Activated CD8-positive, alpha-beta T cell treated with anti-CD3 and anti-CD28 coated beads for 36 hours (primary cell): Measurements from ENCODE around the gene LGALSL. TPM values are rescaled to one million over a fixed set of nuclear protein-coding genes. Genes with fewer than 3 reads are reported as not detected.

Experiments
- ATAC-seq: fragments of 200-7000 bp; cut with Tn5 transposase; one replicate; pipeline ENCODE4 v1.10.0; 2021; ENCODE audit warnings: mild to moderate bottlenecking, moderate library complexity
- CTCF ChIA-PET: fragments of 350-600 bp; sonication (Branson Sonifier 250); formaldehyde crosslinking; loops from one replicate; lab custom pipeline; 2021; ENCODE audit warnings: antibody characterized with exemption; lab: Charles Lee
- POLR2A ChIA-PET: fragments of 350-600 bp; sonication (Branson Sonifier 250); formaldehyde crosslinking; loops from one replicate; lab custom pipeline; 2021; ENCODE audit warnings: antibody characterized with exemption; lab: Charles Lee
- DNase-seq: peaks from one replicate; pipeline ENCODE4 v3.0.0-alpha.2; 2020
- H3K27ac Mint-ChIP-seq: one replicate; pipeline ENCODE4 v1.8.0; 2021; ENCODE audit warnings: mild to moderate bottlenecking, mixed read lengths
- H3K27me3 Mint-ChIP-seq: one replicate; pipeline ENCODE4 v1.8.0; 2021; ENCODE audit warnings: mixed read lengths
- H3K36me3 Mint-ChIP-seq: one replicate; pipeline ENCODE4 v1.8.0; 2021; ENCODE audit warnings: low read depth, mixed read lengths
- H3K4me1 Mint-ChIP-seq: one replicate; pipeline ENCODE4 v1.8.0; 2021; ENCODE audit warnings: low read depth, mixed read lengths
- H3K4me3 Mint-ChIP-seq: one replicate; pipeline ENCODE4 v1.8.0; 2021; ENCODE audit warnings: mild to moderate bottlenecking, moderate library complexity, mixed read lengths
- H3K9me3 Mint-ChIP-seq: one replicate; pipeline ENCODE4 v1.8.0; 2021; ENCODE audit warnings: mixed read lengths
- CTCF ChIP-seq: fragments of 200-600 bp; IDR thresholded peaks from one replicate; pipeline ENCODE4 v1.8.0; 2022; ENCODE audit warnings: antibody characterized with exemption, mild to moderate bottlenecking
- intact Hi-C: fragments of 100-400 bp; cut with micrococcal nuclease; formaldehyde crosslinking; loops from one replicate; pipeline ENCODE4 v1.10.0; 2022
- total RNA-seq, 2 experiments: library from RNA; stranded (reverse); gene quantifications; one replicate each; pipeline ENCODE4 v1.2.3, GENCODE V29; 2021

Gene LGALSL
- total RNA-seq, 2 experiments from 2014 or later, result 3.8 to 3.9 TPM

GRCh38 chr2:64459575-64459974 is 5.6 kb downstream of the LGALSL start:
- no peaks in the 10 kb centered on the region for H3K27me3 Mint-ChIP-seq
- DNase-seq (no peak), ATAC-seq (no peak)
- H3K27ac Mint-ChIP-seq, result no peak overlapping the region
- ChIA-PET POLR2A (no interaction called here), CTCF (interaction anchor here (0.8 to 2.8 kb wide), 3 partner anchors 28 to 132 kb away, joined by 3 to 16 read pairs (median 3); no protein-coding TSS in a partner anchor)
- no peaks in the 10 kb centered on the region for H3K9me3 Mint-ChIP-seq
- no peaks in the 10 kb centered on the region for H3K36me3 Mint-ChIP-seq
- intact Hi-C loops, result no loop called here
- peaks cover 5% of the 10 kb centered on the region for H3K4me1 Mint-ChIP-seq
- TF ChIP-seq CTCF, result no peak
- H3K4me3 Mint-ChIP-seq, result no peak overlapping the region

- H3K27me3 Mint-ChIP-seq, result no peaks in the 10 kb centered on the region
- no peak for TF ChIP-seq CTCF
- POLR2A ChIA-PET, result no interaction called here
Measured at GRCh38 chr2:64460330-64460729, 6.4 kb downstream of the LGALSL start.

GRCh38 chr2:64461271-64462058 is 7.5 kb downstream of the LGALSL start:
- Mint-ChIP-seq H3K27ac (no peak overlapping the region), H3K4me1 (no peaks in the 10 kb centered on the region), H3K9me3 (no peaks in the 10 kb centered on the region), H3K27me3 (no peaks in the 10 kb centered on the region), H3K36me3 (no peaks in the 10 kb centered on the region), H3K4me3 (no peak overlapping the region)
- POLR2A ChIA-PET, result no interaction called here
- CTCF ChIA-PET, result interaction anchor here (2.0 kb wide), 1 partner anchor 26 kb away, joined by 9 read pairs; no protein-coding TSS in a partner anchor
- intact Hi-C loops, result no loop called here
- no peak for TF ChIP-seq CTCF
- DNase-seq (no peak), ATAC-seq (no peak)

More at GRCh38 chr2:64460330-64460729, 6.4 kb downstream of the LGALSL start:
- no peaks in the 10 kb centered on the region for H3K9me3 Mint-ChIP-seq
- no peak overlapping the region for H3K27ac Mint-ChIP-seq
- ATAC-seq, result no peak
- intact Hi-C loops, result no loop called here
- no peak for DNase-seq
- H3K4me1 Mint-ChIP-seq, result peaks cover under 1% of the 10 kb centered on the region
- no peaks in the 10 kb centered on the region for H3K36me3 Mint-ChIP-seq
- CTCF ChIA-PET, result interaction anchor here (1.4 to 2.8 kb wide), 2 partner anchors 28 to 133 kb away, joined by 3 to 16 read pairs; no protein-coding TSS in a partner anchor
- H3K4me3 Mint-ChIP-seq, result no peak overlapping the region

GRCh38 chr2:64462171-64462570 is 8.2 kb downstream of the LGALSL start:
- H3K4me3 Mint-ChIP-seq, result no peak overlapping the region
- ChIA-PET POLR2A (no interaction called here), CTCF (interaction anchor here (2.0 to 2.4 kb wide), 2 partner anchors 25 to 131 kb away, joined by 8 to 9 read pairs; no protein-coding TSS in a partner anchor)
- intact Hi-C loops, result no loop called here
- no peaks in the 10 kb centered on the region for H3K9me3 Mint-ChIP-seq
- H3K4me1 Mint-ChIP-seq, result no peaks in the 10 kb centered on the region
- no peak for TF ChIP-seq CTCF
- ATAC-seq (no peak), DNase-seq (no peak)
- no peaks in the 10 kb centered on the region for H3K36me3 Mint-ChIP-seq
- no peak overlapping the region for H3K27ac Mint-ChIP-seq
- no peaks in the 10 kb centered on the region for H3K27me3 Mint-ChIP-seq
